Nephron progenitor cell (in vitro differentiated cells): ENCODE data around the gene RIN1.
"Not testable (repeated sequence)": the region's sequence is repeated elsewhere in the genome, so short reads cannot be mapped to it uniquely, and the experiment has no call there.

Experiments
- DNase-seq: peaks from one replicate; pipeline ENCODE4 v3.0.0; 2021
- H3K27ac Mint-ChIP-seq: 2 replicates; pipeline ENCODE4 v1.8.0; 2021; ENCODE audit warnings: mild to moderate bottlenecking, moderate library complexity, mixed read lengths
- H3K27me3 Mint-ChIP-seq: 2 replicates; pipeline ENCODE4 v1.8.0; 2021; ENCODE audit warnings: mild to moderate bottlenecking, low read depth, mixed read lengths; ENCODE audit not compliant: poor library complexity
- H3K36me3 Mint-ChIP-seq: 2 replicates; pipeline ENCODE4 v1.8.0; 2021; ENCODE audit warnings: low read depth, mixed read lengths
- H3K4me1 Mint-ChIP-seq: 2 replicates; pipeline ENCODE4 v1.8.0; 2021; ENCODE audit warnings: mixed read lengths
- H3K4me3 Mint-ChIP-seq: 2 replicates; pipeline ENCODE4 v1.8.0; 2021; ENCODE audit warnings: mild to moderate bottlenecking, moderate library complexity, mixed read lengths
- H3K9me3 Mint-ChIP-seq: 2 replicates; pipeline ENCODE4 v1.8.0; 2021; ENCODE audit warnings: mild to moderate bottlenecking, moderate library complexity, mixed read lengths
- CTCF ChIP-seq: fragments of 200-600 bp; sonication (generic); IDR thresholded peaks from 2 replicates; pipeline ENCODE4 v1.5.0; 2021; ENCODE audit warnings: antibody characterized with exemption

Gene RIN1

DNA sequence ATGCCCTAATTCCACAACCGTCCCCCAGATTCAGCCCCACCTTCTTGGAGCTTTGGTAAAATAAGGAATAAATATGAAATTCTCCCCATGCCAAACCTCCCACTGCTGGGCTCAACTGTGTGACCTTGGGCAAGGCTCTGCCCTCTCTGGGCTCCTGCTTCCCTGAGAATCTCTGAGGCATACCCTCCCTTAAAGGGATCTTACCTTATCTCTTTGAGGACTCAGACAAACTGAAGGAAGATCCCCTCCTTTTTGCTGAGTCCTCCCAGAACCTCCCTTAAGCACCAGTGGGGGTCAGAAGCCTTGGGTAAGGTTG is 22.1 kb downstream of the RIN1 start:
- H3K36me3 Mint-ChIP-seq, result no peaks in the 10 kb centered on the region
- peak overlapping the region; percentile 79 for H3K4me3 Mint-ChIP-seq
- peaks cover 60% of the 10 kb centered on the region for H3K4me1 Mint-ChIP-seq
- no peak for TF ChIP-seq CTCF
- DNase-seq, result no peak
- H3K27me3 Mint-ChIP-seq, result peaks cover 6% of the 10 kb centered on the region
- peaks cover 3% of the 10 kb centered on the region for H3K9me3 Mint-ChIP-seq
- peak overlapping the region; percentile 100 for H3K27ac Mint-ChIP-seq

DNA sequence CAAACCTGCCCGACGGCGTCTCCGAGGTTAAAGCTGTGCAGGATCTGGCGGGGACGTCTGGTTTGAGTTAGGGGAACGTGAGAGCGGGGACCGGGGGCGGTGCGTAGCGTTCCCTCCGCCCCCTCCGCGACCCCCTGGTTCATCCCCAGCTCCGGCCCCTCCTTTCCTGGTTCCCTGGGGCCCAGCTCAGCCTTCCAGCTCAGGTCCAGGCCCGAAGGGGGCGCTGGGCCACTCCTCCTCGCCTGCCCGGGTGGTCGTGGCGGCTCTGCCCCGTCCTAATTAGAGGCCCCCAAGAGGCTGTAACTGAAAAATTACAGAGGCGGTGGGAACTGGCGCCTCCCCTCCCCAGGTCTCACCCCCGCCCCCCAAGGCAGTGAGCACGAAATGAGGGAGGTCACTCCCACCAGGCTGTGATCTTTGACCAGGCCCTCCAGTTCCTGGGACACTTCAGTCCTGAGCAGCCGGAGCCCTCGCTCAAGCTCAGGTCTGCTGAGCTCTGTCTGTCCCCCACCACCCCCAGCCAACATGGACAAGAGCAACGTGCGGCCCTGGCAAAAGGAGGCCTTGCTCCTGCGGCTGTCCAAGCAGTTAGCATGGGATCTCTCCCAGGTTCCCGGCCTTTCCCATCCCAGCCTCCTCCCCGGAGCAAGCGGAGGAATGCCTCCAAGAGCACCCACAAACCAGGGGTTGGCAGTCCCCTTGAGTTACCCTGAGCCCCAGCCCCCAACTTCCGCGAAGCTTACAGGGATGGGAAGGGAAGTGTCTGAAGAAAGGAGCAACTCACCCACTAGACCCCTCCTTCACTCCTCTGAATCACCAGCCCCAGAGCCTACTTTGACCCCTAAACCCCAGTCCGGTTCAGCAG is 22.7 kb downstream of the RIN1 start:
- H3K4me1 Mint-ChIP-seq, result peaks cover 54% of the 10 kb centered on the region
- peaks cover 11% of the 10 kb centered on the region for H3K27me3 Mint-ChIP-seq
- peak overlapping the region; percentile 100 for H3K27ac Mint-ChIP-seq
- peak; percentile 79 for DNase-seq
- TF ChIP-seq CTCF, result peak; percentile 25
- H3K4me3 Mint-ChIP-seq, result peak overlapping the region; percentile 79
- no peaks in the 10 kb centered on the region for H3K36me3 Mint-ChIP-seq
- H3K9me3 Mint-ChIP-seq, result peaks cover under 1% of the 10 kb centered on the region

DNA sequence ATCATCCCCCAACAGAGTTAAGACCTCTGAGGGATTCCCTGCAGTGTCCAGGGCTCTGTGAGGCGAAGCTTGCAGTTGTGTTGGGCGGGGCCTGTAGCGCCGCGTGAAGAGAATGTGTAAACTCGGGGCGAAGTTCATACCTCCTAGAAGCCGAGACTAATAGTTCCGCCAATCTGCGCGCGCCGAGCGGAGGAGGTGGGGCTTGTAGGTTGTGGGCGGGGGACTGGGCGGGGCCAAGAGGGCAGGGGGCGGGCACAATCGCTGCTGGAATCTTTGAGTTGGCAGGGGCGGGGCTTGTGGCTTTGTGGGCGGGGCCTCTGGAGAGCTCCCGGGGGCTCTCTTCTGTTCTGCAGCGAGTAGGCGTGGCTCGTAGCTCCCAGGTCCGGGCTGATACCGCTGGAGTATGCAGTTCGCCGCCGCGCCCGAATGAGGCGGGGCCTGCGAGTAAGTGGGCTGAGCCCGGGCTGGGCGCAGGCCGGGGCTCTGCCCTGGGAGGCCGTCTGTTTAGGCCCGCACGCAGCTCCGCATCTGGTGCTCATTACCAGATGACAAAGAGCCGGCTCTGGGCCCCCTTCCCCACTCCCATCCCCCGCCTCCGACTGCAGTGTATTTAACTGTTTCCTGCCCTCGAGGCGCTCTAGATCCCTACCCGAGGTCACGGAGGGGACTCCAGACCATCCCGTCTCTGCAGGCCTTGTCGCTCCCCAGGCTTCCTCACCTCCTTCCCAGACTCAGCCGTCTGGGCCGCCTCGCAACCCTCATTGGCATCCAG is 23.5 kb downstream of the RIN1 start:
- Mint-ChIP-seq H3K4me3 (peak overlapping the region; percentile 88), H3K9me3 (no peaks in the 10 kb centered on the region), H3K27me3 (peaks cover 16% of the 10 kb centered on the region), H3K27ac (peak overlapping the region; percentile 100), H3K4me1 (peaks cover 46% of the 10 kb centered on the region), H3K36me3 (no peaks in the 10 kb centered on the region)
- TF ChIP-seq CTCF, result no peak
- peak; percentile 100 for DNase-seq

- DNase-seq, result peak; percentile 88
Observed at GRCh38 chr11:66311965-66312548, 24.2 kb downstream of the RIN1 start.

DNA sequence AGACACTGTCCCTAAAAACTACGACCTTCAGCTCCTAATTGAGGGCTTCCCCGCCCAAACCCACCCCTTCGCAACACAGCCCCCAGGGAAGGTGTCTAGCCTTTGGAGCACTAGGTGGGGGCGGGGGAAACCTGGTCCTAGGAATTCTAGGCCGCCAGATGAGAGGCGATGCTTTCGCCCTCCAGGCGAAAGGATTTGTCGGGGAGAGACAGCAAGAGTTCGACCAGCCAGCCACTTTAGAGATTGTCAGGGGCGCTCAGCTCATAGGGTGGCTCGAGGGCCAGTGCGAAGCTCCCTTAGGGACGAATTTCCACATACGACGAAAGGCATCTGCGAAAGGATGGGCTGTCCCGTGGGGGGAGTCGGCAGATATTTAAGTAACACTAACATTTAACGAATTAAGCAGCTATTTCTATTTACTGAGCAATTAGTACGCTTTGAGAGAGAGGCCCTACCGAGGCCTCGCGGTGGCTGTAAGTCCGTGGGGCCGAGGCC is 24.7 kb downstream of the RIN1 start:
- Mint-ChIP-seq H3K9me3 (no peaks in the 10 kb centered on the region), H3K4me3 (peak overlapping the region; percentile 88), H3K27me3 (peaks cover 22% of the 10 kb centered on the region), H3K36me3 (no peaks in the 10 kb centered on the region), H3K4me1 (peaks cover 38% of the 10 kb centered on the region), H3K27ac (peak overlapping the region; percentile 99)
- no peak for DNase-seq
- TF ChIP-seq CTCF, result peak; percentile 82

More at GRCh38 chr11:66311965-66312548, 24.2 kb downstream of the RIN1 start:
- peak overlapping the region; percentile 99 for H3K27ac Mint-ChIP-seq
- H3K4me3 Mint-ChIP-seq, result peak overlapping the region; percentile 88
- H3K36me3 Mint-ChIP-seq, result no peaks in the 10 kb centered on the region
- no peak for TF ChIP-seq CTCF
- no peaks in the 10 kb centered on the region for H3K9me3 Mint-ChIP-seq
- H3K4me1 Mint-ChIP-seq, result peaks cover 39% of the 10 kb centered on the region
- peaks cover 19% of the 10 kb centered on the region for H3K27me3 Mint-ChIP-seq

- H3K27me3 Mint-ChIP-seq, result peaks cover 22% of the 10 kb centered on the region
- not testable (repeated sequence) for H3K9me3 Mint-ChIP-seq, H3K27ac Mint-ChIP-seq, H3K4me3 Mint-ChIP-seq, H3K36me3 Mint-ChIP-seq, DNase-seq
- H3K4me1 Mint-ChIP-seq, result peaks cover 35% of the 10 kb centered on the region
Observed at GRCh38 chr11:66310803-66311440, 25.3 kb downstream of the RIN1 start.
